ENCODE data around the gene PLOD1. TPM values are rescaled to one million over a fixed set of nuclear protein-coding genes. Genes with fewer than 3 reads are reported as not detected.
A peak's percentile ranks its signal among the peaks of the same experiment; 100 is the strongest.

Gene PLOD1
- total RNA-seq, 1 experiment from 2014 or later, result 46.9 TPM

GRCh38 chr1:11885916-11886315, 48.6 kb upstream of the PLOD1 start:
- no peak overlapping the region for H3K4me3 Mint-ChIP-seq

GRCh38 chr1:11886986-11887665, 47.4 kb upstream of the PLOD1 start:
- TF ChIP-seq RORB (CRISPR knock-in tag; IDR thresholded peaks at IDR 0.05) (no peak), SMAD3 (CRISPR knock-in tag; IDR thresholded peaks at IDR 0.05; ENCODE audit: borderline replicate concordance) (no peak), ZNF425 (CRISPR knock-in tag; conservative IDR thresholded peaks at IDR 0.05) (no peak), NFATC4 (CRISPR knock-in tag; IDR thresholded peaks at IDR 0.05) (no peak), NFYB (CRISPR knock-in tag; conservative IDR thresholded peaks at IDR 0.05; ENCODE audit: low read depth) (no peak), ZNF532 (CRISPR knock-in tag; IDR thresholded peaks at IDR 0.05; ENCODE audit: borderline replicate concordance) (no peak), FOXP1 (CRISPR knock-in tag; IDR thresholded peaks at IDR 0.05; ENCODE audit: borderline replicate concordance) (no peak), IRF2 (CRISPR knock-in tag; IDR thresholded peaks at IDR 0.05; ENCODE audit: borderline replicate concordance, low read depth) (no peak), CREB1 (CRISPR knock-in tag; IDR thresholded peaks at IDR 0.05) (no peak), JUN (CRISPR knock-in tag; IDR thresholded peaks at IDR 0.05) (no peak), GTF2I (CRISPR knock-in tag; conservative IDR thresholded peaks at IDR 0.05) (no peak), ATF6 (CRISPR knock-in tag; IDR thresholded peaks at IDR 0.05) (no peak), TP53 (CRISPR knock-in tag; IDR thresholded peaks at IDR 0.05) (no peak), USF2 (CRISPR knock-in tag; IDR thresholded peaks at IDR 0.05) (no peak), ZNF423 (CRISPR knock-in tag; IDR thresholded peaks at IDR 0.05) (no peak), JAZF1 (CRISPR knock-in tag; IDR thresholded peaks at IDR 0.05) (no peak), MYBL2 (CRISPR knock-in tag; IDR thresholded peaks at IDR 0.05) (no peak), ZNF512 (CRISPR knock-in tag; IDR thresholded peaks at IDR 0.05; ENCODE audit: borderline replicate concordance) (no peak)
- DNase-seq (ENCODE audit: low spot score) (no peak), ATAC-seq (no peak)
- no peaks in the 10 kb centered on the region for H3K36me3 Mint-ChIP-seq
- H3K9me3 Mint-ChIP-seq, result peaks cover 3% of the 10 kb centered on the region
- no peak overlapping the region for H3K4me3 Mint-ChIP-seq
- ChIA-PET POLR2A (no interaction called here), CTCF (interaction anchor here (1.0 to 4.5 kb wide), 9 partner anchors 12 to 222 kb away, joined by 3 to 19 read pairs (median 4); partner anchors contain the start of gene NPPB)
- H3K4me1 Mint-ChIP-seq, result peaks cover 8% of the 10 kb centered on the region
- peak overlapping the region; percentile 53; the same call in 1 of the 2 replicates for H3K27ac Mint-ChIP-seq
- H3K27me3 Mint-ChIP-seq (ENCODE audit: low read depth), result no peaks in the 10 kb centered on the region

More at GRCh38 chr1:11885916-11886315, 48.6 kb upstream of the PLOD1 start:
- ATAC-seq (no peak), DNase-seq (ENCODE audit: low spot score) (no peak)
- no peak for TF ChIP-seq ZNF263 (CRISPR knock-in tag; IDR thresholded peaks at IDR 0.05; ENCODE audit: low read depth)
- no peak for TF ChIP-seq ERG (CRISPR knock-in tag; IDR thresholded peaks at IDR 0.05)
- no peak for TF ChIP-seq SMAD4 (CRISPR knock-in tag; IDR thresholded peaks at IDR 0.05)
- TF ChIP-seq NR3C1 (CRISPR knock-in tag; conservative IDR thresholded peaks at IDR 0.05; ENCODE audit: low read depth), result no peak
- Mint-ChIP-seq H3K27me3 (ENCODE audit: low read depth) (no peaks in the 10 kb centered on the region), H3K4me1 (peaks cover 8% of the 10 kb centered on the region), H3K9me3 (peaks cover 11% of the 10 kb centered on the region), H3K27ac (peak overlapping the region; percentile 1), H3K36me3 (no peaks in the 10 kb centered on the region)
- POLR2A ChIA-PET, result no interaction called here
- CTCF ChIA-PET, result interaction anchor here (0.6 to 4.5 kb wide), 4 partner anchors 30 to 96 kb away, joined by 3 to 19 read pairs (median 3); no protein-coding TSS in a partner anchor

All from WTC11 (cell line).